Osteocyte (in vitro differentiated cells): Measurements from ENCODE around the gene ACLY. TPM values are rescaled to one million over a fixed set of nuclear protein-coding genes. Genes with fewer than 3 reads are reported as not detected.

Experiments used
- DNase-seq: peaks from one replicate; pipeline ENCODE4 v3.0.0; 2021; ENCODE audit warnings: mixed read lengths; ENCODE audit not compliant: unreplicated experiment; ENCODE audit errors: extremely low spot score
- H3K27ac Mint-ChIP-seq: one replicate; pipeline ENCODE4 v1.8.0; 2021; ENCODE audit warnings: mild to moderate bottlenecking, mixed read lengths; ENCODE audit not compliant: unreplicated experiment
- H3K27me3 Mint-ChIP-seq: one replicate; pipeline ENCODE4 v1.8.0; 2021; ENCODE audit warnings: mixed read lengths; ENCODE audit not compliant: unreplicated experiment
- H3K36me3 Mint-ChIP-seq: one replicate; pipeline ENCODE4 v1.8.0; 2021; ENCODE audit warnings: mixed read lengths; ENCODE audit not compliant: unreplicated experiment
- H3K4me1 Mint-ChIP-seq: one replicate; pipeline ENCODE4 v1.8.0; 2021; ENCODE audit warnings: mixed read lengths; ENCODE audit not compliant: unreplicated experiment
- H3K4me3 Mint-ChIP-seq: one replicate; pipeline ENCODE4 v1.8.0; 2021; ENCODE audit warnings: mild to moderate bottlenecking, moderate library complexity, mixed read lengths; ENCODE audit not compliant: unreplicated experiment
- H3K9me3 Mint-ChIP-seq: one replicate; pipeline ENCODE4 v1.8.0; 2021; ENCODE audit warnings: mixed read lengths; ENCODE audit not compliant: unreplicated experiment
- CTCF ChIP-seq: fragments of 200-600 bp; sonication (generic); IDR thresholded peaks from 2 replicates; pipeline ENCODE4 v1.5.0; 2021; ENCODE audit warnings: antibody characterized with exemption, mild to moderate bottlenecking, moderate library complexity
- total RNA-seq: library from RNA; stranded (reverse); gene quantifications from 2 replicates; pipeline ENCODE4 v1.2.1, GENCODE V29; 2021

Gene ACLY
- total RNA-seq, 1 donor from 2014 or later = 141 TPM

GRCh38 chr17:41904242-41904841, 14.4 kb downstream of the ACLY start:
- Mint-ChIP-seq H3K4me1 (peaks cover 5% of the 10 kb centered on the region), H3K4me3 (no peak overlapping the region), H3K36me3 (peaks cover 37% of the 10 kb centered on the region), H3K27me3 (no peaks in the 10 kb centered on the region), H3K9me3 (no peaks in the 10 kb centered on the region), H3K27ac (no peak overlapping the region)
- no peak for TF ChIP-seq CTCF
- DNase-seq = no peak

- Mint-ChIP-seq H3K27ac (no peak overlapping the region), H3K4me1 (no peaks in the 10 kb centered on the region), H3K4me3 (no peak overlapping the region), H3K9me3 (no peaks in the 10 kb centered on the region), H3K36me3 (peaks cover 50% of the 10 kb centered on the region), H3K27me3 (no peaks in the 10 kb centered on the region)
- TF ChIP-seq CTCF = no peak
- no peak for DNase-seq
These were observed 17.1 kb downstream of the ACLY start for GRCh38 chr17:41901646-41902045.

GRCh38 chr17:41896726-41897125, 22.0 kb downstream of the ACLY start:
- H3K4me3 Mint-ChIP-seq = no peak overlapping the region
- H3K27ac Mint-ChIP-seq = no peak overlapping the region
- peaks cover 54% of the 10 kb centered on the region for H3K36me3 Mint-ChIP-seq
- no peaks in the 10 kb centered on the region for H3K27me3 Mint-ChIP-seq
- DNase-seq = no peak
- no peaks in the 10 kb centered on the region for H3K9me3 Mint-ChIP-seq
- H3K4me1 Mint-ChIP-seq = peaks cover 21% of the 10 kb centered on the region
- TF ChIP-seq CTCF = no peak

- Mint-ChIP-seq H3K27me3 (no peaks in the 10 kb centered on the region), H3K36me3 (peaks cover 45% of the 10 kb centered on the region), H3K4me3 (no peak overlapping the region), H3K4me1 (peaks cover 21% of the 10 kb centered on the region), H3K27ac (peak overlapping the region; percentile 70), H3K9me3 (no peaks in the 10 kb centered on the region)
- TF ChIP-seq CTCF = no peak
- DNase-seq = no peak
These were observed 23.1 kb downstream of the ACLY start for GRCh38 chr17:41895617-41896016.

- Mint-ChIP-seq H3K27ac (peak overlapping the region; percentile 70), H3K9me3 (no peaks in the 10 kb centered on the region), H3K36me3 (peaks cover 45% of the 10 kb centered on the region), H3K4me3 (no peak overlapping the region), H3K4me1 (peaks cover 21% of the 10 kb centered on the region), H3K27me3 (no peaks in the 10 kb centered on the region)
- DNase-seq = no peak
- TF ChIP-seq CTCF = no peak
These were observed 23.9 kb downstream of the ACLY start for GRCh38 chr17:41894791-41895331.
